NCI-H1092 treated with DMSO at 0.1 percent for 48 hours (cell line): ENCODE data around the gene ASCL2.

Experiments
- DNase-seq: peaks from one replicate; lab custom pipeline; 2025; lab: John Stamatoyannopoulos, UW

ASCL2 gene

GRCh38 chr11:2272228-2272945 lies 2.0 kb upstream of the ASCL2 start:
- no peak for DNase-seq

GRCh38 chr11:2271327-2272227 lies 1.2 kb upstream of the ASCL2 start:
- no peak for DNase-seq

DNA sequence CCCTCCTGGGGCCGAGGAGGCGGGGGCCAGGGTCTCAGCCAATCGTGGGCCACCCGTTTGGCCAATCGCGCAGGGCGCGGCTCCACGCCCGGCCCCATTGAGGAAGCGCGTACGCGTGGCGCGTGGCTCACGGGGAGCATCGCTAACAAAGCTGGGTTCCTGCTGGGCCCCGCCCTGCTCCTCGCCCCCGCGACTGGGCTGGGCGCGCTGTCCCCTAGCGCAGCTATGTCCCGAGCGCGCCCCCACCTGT lies 614 bp upstream of the ASCL2 start:
- DNase-seq: no peak

DNA sequence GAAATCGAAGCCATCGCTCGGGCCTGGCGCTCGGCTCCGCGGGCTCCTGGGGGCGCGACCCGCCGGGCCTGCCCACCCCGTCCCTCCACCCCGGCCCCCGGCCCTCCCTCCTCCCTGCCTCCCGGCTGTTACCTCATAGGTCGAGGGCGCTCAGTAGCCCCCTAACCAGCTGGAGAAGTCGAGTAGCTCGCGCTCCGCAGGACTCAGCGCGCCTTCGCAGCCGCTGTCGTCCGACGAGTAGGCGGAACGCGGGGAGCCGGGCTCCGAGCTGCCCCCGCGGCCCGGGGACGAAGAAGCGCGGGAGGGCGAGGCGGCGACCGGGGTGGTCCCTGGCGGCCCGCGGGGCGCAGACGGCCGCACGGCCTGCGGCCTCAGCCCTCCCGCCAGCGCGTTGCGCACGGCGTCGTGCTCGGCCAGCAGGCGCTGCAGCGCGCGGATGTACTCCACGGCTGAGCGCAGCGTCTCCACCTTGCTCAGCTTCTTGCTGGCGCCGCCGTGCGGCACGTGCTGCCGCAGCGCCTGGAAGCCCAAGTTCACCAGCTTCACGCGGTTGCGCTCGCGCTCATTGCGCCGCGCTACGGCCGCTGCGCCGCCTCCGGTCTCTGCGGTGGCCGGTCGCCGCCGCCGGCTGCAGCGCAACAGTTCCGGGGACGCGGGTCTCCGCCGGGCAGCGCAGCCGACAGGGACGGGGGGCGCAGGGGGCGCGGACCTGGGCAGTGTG lies 627 bp downstream of the ASCL2 start:
- peak; percentile 70 for DNase-seq

GRCh38 chr11:2268729-2269600 lies 1.4 kb downstream of the ASCL2 start:
- DNase-seq: peak; percentile 41

DNA sequence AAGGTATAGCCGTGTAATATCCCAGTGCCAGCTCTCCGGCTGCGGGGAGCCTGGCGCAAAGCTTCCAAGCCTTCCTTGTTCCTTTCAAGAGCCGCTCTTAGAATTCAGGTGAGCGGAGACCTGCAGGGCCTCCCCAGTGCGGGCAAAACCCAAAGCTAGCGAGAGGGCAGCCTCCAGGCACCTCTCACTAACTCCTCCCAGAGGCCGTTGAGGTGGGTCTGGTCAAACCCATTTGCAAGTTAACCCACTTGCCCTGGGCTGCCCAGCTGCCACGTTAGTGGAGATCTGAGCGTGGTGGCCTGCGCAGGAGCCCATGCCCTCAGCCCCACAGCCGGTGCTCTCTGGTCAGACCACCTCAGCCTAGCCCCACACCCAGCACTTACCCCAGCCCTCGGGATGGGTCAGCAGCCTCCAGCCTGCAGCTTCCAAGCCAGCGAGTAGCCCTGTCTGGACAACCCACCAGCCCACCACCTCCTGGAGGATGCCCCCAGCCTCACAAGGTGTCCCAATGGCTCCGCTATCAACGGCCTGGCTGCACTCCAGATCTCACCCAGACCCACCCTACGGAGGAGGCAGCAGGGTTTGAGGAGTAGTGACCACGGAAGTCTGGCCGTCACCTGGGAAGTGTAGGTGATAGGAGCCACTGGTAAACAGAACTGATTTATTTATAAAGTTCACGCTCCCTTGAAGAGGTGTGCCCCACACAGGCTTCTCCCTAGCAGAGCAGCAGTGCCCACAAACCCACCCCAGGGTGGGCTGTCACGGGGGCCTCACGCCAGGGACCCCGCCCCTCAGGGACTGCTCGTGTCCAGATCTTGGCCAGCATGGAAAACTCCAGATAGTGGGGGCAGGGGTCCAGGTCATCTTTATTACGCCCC lies 2.3 kb downstream of the ASCL2 start:
- DNase-seq: no peak

- no peak for DNase-seq
These were observed 3.0 kb downstream of the ASCL2 start for GRCh38 chr11:2267306-2267850.

- DNase-seq: no peak
These were observed 3.6 kb downstream of the ASCL2 start for GRCh38 chr11:2266586-2267305.

- DNase-seq: no peak
These were observed 4.4 kb downstream of the ASCL2 start for GRCh38 chr11:2265854-2266585.

DNA sequence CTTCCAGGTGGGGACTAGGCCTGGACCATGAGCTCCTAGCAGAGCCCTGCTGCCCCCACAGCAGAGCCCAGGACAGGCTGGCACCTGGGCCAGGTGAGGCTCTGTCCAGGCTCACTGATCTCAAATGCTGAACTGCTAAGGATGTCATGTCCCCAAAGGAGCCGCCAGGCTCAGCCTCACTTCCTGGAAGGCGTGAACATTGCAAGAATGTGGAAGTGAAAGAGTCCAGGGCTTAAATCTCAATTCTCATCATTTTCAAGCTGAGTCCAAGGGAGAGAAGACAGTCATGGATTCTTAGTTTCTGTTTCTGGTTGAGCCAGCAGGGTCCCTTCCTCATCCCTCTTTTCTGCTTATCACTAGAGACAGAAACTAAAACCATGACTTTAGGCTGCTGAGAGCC lies 5.0 kb downstream of the ASCL2 start:
- DNase-seq: no peak

- DNase-seq: no peak
These were observed 5.9 kb downstream of the ASCL2 start for GRCh38 chr11:2264366-2265053.

- no peak for DNase-seq
These were observed 6.5 kb downstream of the ASCL2 start for GRCh38 chr11:2263724-2264360.

GRCh38 chr11:2263071-2263565 lies 7.3 kb downstream of the ASCL2 start:
- DNase-seq: no peak

DNA sequence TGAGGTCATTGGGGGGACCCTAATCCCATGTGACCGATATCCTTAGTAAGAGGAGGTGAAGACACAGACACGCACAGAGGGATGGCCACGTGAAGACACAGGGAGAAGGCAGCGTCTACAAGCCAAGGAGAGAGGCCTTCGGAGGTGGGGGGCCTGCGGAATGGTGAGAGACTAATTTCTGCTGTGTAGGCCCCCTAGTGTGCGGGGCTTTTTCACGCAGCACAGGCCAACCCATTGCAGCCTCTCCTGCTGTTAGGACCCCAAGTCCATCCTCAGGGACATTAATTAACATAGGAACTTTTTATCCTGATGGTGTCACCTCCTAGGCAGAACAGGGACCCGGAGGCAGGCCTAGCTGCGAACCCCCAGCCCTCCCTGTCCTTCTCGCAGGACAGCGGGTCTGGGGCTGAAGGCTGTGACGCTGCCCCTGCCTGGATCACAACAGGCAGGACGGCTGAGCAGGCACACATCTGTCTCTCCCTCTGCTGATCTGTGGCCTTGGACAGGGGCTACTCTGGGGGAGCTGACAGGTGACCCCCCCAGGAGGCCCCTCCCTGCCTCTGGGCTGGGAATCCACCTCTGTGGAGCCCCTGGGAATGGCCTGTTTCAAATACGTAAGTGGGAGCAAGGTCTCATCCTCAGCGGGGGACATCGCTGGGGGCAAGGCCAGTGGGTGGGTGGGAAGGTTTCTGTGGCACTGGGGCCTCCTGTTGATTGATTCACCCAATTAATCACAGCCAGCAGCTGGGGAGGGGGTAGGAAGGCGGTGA lies 7.9 kb downstream of the ASCL2 start:
- no peak for DNase-seq

DNA sequence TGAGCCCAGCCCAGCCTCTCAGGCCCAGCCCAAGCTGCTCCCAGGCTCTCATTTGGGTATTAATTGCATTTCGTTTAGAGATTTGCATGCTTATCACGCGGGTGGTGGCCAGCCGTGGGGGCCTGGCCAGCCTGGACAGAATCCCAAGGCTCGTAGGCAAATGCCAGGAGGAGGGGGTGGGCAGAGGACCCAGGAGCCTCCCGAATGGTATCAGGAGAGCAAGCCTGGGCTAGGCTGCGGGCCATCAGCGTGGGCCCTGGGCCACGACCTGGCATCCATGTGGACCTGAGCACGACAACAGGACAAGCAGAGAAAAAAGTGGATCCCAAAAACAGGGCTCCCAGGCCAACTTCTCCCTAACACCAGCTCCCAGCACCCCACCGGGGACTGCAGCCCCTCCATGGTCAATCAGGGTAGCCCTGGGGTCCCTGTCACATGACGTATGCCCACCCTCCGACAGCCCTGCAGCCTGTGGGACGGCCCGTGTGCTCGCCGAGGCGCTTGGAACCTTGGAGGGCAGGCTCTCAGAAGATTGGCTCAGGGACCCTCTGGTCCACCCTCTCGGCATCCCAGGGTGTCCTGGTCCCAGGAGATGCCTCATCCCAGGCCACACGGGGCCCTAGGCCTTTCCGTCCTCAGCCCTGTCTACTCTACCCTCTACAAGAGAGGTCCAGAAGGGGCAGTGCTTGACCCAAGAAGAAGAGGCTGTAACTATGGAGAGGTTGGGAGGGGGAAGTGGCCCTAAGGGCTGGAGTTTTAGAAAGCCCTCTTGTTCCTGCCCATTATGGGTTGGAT lies 8.8 kb downstream of the ASCL2 start:
- no peak for DNase-seq
